Cardiac fibroblast (primary cell): ENCODE measurements around the gene MAPK12.

Experiments used
- DNase-seq, 2 donors: peaks; one replicate each; pipeline versions ENCODE4 v3.0.0 to v3.0.0-alpha.2; 2010; ENCODE audit warnings: low read depth in 2 of 2
- H3K4me3 ChIP-seq, 2 donors: replicated peaks in 1 of 2; 1 replicate in 1 of 2; 2 replicates in 1 of 2; pipeline ENCODE4 v1.5.1; 2011; ENCODE audit warnings: low read depth in 2 of 2, low read length in 2 of 2, mild to moderate bottlenecking in 2 of 2, moderate library complexity in 1 of 2
- TF ChIP-seq, protein P1 (sequence below): IDR thresholded peaks from one replicate; pipeline ENCODE4 v1.5.1; 2011; ENCODE audit warnings: low read depth, mild to moderate bottlenecking, low read length, inconsistent platforms

Gene MAPK12

DNA sequence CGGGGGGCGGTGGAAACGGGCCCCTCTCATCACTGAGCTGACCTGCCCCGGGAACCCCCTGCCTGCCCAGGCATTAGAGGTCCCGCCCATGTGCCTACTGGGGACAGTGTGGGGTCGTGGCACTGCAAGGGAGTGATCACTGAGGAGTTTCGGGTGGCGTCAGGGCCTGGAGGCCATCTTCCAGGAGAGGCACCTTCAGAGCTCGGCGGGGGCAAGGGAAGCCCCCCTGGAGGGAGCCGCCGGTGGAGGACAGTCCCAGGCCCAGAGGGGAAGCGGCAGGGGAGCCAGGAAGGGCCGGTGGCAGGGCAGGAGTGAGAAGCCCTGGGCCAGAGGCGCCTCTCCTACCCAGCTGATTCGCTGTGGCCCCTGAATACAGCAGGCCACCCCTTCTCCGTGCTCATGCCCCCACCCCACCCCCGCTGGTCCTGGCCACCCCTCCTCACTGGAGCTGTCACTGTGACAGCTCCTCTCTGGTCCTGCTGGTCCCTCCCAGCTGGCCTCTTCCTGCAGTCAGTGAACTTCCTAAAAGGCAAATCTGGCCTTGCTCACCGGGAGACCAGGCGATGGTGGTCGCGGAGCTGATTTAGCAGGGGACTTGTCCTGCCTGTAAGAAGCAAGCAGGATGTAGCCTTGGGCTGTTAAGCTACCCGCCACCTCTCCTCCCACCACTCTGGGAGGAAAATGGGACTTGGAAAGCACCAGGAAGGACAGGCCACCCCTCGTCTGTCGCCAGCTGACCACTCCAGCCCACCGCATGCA lies 10.7 kb upstream of the MAPK12 start:
- TF ChIP-seq, protein P1, sequence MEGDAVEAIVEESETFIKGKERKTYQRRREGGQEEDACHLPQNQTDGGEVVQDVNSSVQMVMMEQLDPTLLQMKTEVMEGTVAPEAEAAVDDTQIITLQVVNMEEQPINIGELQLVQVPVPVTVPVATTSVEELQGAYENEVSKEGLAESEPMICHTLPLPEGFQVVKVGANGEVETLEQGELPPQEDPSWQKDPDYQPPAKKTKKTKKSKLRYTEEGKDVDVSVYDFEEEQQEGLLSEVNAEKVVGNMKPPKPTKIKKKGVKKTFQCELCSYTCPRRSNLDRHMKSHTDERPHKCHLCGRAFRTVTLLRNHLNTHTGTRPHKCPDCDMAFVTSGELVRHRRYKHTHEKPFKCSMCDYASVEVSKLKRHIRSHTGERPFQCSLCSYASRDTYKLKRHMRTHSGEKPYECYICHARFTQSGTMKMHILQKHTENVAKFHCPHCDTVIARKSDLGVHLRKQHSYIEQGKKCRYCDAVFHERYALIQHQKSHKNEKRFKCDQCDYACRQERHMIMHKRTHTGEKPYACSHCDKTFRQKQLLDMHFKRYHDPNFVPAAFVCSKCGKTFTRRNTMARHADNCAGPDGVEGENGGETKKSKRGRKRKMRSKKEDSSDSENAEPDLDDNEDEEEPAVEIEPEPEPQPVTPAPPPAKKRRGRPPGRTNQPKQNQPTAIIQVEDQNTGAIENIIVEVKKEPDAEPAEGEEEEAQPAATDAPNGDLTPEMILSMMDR = no peak
- DNase-seq = no peak
- no peak overlapping the region for H3K4me3 ChIP-seq

DNA sequence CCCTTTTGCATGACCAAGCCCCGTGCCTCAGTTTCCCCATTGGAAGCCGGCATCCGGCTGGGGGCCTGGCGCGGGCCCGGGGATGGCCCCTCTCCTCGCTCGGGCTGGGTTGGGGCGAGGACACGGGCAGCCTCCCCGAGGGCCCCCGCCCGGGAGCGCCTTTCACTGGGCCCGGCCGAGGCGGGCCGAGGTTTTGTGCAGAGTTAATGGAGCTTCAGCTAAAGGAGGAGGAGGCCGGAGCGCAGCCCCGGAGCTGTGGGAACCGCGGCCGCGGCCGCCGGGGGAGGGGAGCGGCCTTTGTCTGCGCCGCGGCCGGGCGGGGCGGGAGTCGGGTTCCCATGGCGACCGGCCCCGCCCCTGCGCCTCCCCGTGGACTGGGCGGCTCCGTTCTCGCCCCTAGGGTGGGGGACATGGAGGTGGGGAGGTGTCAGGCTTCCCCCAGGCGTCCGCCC lies 10.1 kb upstream of the MAPK12 start:
- TF ChIP-seq, protein P1 = no peak
- H3K4me3 ChIP-seq = peak overlapping the region; percentile 34 to 47
- DNase-seq = peak; percentile 56 to 71

DNA sequence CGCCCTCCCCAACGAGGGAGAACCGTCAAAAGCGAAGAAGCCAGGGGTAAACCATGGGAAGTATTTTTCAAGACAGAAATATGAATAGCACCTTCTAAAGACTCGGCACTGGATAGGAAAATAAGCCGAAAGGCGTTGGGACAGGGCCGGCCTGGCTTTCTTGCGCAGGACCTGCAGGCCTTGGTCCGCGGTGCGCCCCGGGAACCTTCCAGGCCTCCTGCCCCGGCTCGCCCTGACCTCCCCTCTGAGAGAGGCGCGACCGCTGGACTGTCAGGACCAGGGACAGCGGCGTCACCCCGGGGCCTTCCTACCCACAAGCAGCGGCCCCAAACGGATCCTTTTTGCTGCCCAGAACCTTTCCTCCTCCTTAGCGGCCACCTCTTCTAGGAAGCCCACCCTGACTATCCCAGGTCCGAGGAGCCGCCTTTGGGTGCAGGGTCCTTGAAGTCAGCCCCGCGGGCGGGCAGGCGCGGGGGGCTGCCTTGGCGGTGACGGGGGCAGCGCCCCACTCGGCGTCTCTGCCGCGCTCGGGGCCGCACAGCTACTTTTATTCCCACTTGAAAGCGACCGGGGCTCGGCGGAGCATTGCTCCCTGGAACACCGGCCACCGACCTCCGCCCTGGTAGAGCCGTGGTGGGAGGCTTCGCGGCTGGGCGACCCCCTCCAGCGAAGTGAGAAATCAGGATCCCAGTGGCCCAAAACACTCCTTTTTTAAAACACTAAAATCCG lies 9.3 kb upstream of the MAPK12 start:
- peak overlapping the region; percentile 47 to 57 for H3K4me3 ChIP-seq
- TF ChIP-seq, protein P1 = no peak
- DNase-seq = peak; percentile 72 to 73

DNA sequence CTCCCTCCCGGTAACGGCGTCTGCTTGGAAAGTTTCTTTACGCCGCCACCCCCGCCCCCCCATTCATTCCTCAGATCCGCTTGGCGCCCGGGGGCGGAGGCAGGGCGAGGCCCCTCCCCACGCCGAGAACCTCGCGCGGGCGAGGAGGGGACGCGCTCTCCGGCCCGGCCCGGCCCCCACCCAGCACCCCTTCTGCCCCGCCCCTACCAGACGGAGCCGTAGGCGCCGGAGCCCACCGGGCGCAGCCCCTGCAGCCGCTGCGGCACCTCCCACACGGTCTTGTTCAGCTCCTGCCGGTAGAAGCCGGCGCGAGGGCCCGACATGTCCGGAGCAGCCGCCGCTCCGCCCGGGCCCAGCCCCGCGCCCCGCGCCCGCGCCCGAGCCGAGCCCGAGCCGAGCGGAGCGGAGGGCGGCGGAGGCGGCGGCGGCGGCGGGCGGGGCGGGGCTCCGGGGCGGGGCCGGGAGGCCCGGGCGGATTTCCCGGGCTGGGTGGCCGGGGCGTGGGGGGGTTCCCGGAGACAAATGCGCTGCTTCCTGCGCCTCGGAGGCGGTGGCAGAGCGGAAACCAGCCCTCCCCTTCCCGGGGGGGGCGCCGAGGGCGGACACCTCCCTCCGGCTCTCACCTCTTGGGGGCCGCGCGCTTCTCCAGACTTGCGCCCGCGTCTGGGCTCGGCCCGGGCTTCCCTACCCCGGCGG lies 8.6 kb upstream of the MAPK12 start, which contains the start of gene MAPK11:
TSS of gene MAPK11 (minus strand) at position 411 of the 696 bp plus-strand sequence. CDS start at position 323, 88 bp downstream.
- H3K4me3 ChIP-seq = peak within 1 kb of the TSS; percentile 47 to 57
- DNase-seq = peak; percentile 32 to 61

DNA sequence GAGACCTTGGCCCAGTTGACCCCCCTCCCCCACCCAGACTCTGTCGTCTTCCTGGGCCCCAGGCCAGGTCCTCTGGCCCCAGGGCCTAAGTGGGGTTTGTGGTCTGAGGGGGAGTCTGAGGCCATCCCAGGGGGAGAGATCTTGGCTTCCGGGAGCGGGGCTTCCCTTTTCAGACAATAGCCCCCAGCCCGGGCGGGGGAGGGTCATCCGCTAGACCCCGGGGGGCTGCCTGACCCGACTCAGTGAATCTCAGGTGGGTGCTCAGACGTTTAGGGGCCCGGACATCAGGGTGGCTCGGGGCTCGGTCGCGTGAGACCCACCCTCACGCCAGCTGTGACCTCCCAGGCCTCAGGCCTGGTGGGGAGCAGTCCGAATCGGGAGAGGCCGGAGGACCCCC lies 8.1 kb upstream of the MAPK12 start:
- TF ChIP-seq, protein P1 = no peak
- DNase-seq = no peak
- peak overlapping the region; percentile 25 to 57 for H3K4me3 ChIP-seq

More for the DNA sequence above, 8.6 kb upstream of the MAPK12 start, which contains the start of gene MAPK11:
- TF ChIP-seq, protein P1 = no peak

DNA sequence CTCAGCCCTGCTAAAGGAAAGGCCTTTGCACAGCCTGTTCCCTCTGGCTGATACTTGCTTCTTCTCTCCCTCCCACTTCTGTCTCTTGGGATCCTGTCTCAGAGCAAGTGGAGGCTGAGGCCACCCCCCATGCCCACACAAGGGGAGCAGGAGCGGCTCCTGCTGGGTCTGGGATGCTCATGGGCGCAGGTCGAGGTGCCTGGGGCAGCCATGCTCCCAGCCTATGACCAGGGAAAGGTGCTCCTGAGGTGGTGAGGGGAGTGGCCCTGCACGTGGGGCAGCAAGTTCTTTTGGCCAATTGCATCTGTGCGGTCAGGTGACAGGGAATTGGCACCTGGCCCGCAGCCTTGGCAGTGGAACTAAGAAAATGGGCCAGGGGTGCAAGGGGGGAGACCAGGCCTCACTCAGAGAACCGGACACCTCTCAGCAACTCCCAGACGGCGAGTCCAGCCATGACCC lies 7.2 kb upstream of the MAPK12 start:
- peak in 1 of 2 donors; percentile 37 for DNase-seq
- H3K4me3 ChIP-seq = no peak overlapping the region
- TF ChIP-seq, protein P1 = no peak
